ENCODE data around the gene NHLRC1. TPM values are rescaled to one million over a fixed set of nuclear protein-coding genes. Genes with fewer than 3 reads are reported as not detected.

NHLRC1 gene
- 1.9 and 2.2 TPM in 2 replicates for total RNA-seq

DNA sequence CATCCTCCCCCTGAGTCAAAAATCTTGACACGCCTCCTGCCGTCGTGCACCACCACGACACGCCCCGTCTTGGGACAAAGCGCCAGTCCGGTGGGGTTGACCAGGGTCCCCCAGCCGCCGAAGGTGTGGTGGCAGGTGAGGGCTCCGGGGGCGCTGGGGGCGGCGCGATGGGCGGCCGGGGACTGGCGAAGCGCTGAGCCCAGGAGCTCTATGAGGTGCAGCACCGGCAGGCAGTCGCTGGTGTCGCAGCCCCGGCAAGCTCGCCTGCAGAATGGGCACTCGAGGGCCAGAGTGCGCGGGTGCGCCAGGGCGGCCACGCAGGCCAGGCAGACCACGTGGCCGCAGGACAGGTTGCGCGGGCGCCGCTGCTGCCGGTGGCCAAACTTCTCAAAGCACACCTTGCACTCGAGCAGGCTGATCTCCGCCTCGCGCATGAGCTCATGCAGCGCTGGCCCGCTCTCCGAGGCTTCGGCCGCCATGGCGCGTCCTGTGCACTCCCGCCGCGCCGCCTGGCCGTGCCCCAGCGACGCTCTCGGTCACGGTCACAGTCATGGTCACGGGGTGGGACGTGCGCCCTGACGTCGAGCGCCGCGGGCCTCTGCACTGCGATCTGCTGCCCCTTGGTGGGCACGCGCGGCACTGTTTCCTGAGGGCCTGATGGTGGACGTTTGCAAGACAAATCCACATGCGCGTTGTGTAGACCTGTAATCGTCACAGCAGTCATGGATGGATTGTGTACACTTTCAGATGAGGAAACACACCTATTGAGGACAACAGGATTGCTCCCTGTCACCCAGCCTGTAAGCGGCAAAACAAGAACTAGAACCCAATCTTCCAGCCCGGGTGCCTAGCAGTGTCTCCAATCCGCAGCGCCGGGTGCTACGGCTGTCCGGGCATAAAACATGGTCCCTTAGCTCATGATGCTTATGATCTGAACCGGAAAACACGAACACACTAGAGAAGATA lies at the start of gene NHLRC1:
Gene NHLRC1 (minus strand): TSS at position 550 of the 966 bp plus-strand sequence. CDS start 71 bp downstream, at position 479.

DNA sequence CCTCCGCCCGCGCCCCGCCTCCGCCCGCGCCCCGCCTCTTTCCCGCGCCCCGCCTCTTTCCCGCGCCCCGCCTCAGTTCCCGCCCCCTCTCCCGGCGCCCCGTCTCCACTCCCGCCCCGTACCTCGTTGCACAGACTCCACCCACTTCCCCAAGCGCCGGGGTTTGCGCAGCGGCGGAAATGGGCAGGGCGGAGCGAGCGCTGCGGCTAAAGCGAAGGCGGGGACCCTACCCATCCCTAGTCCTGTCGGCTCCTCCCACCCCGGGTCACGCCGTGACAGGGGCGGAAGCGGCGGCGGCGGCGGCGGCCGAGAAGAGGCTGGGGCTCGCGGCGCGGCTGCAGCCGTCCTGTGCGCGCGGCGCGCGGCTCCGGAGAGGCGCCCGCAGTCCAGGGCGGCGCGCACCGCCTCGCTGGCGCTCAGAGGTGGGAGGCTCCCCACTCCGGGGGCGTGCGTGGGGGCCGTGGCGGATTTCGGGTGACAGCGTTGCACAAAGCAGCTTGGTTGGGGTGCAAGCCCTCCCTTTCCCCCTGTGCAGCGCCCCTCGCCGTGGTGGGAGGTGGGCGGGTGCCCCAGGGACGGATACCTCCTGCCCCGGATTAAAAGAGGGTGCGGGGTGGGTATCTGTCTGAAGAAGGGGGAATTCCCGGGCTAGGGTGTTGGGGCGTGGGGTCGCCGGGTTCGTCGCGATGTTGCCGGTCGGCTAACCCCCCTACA lies 32.8 kb upstream of the NHLRC1 start, which contains the start of gene KDM1B:
Gene KDM1B (plus strand): TSS at position 273 of the 714 bp plus-strand sequence. CDS start 4,474 bp downstream, outside the sequence.

DNA sequence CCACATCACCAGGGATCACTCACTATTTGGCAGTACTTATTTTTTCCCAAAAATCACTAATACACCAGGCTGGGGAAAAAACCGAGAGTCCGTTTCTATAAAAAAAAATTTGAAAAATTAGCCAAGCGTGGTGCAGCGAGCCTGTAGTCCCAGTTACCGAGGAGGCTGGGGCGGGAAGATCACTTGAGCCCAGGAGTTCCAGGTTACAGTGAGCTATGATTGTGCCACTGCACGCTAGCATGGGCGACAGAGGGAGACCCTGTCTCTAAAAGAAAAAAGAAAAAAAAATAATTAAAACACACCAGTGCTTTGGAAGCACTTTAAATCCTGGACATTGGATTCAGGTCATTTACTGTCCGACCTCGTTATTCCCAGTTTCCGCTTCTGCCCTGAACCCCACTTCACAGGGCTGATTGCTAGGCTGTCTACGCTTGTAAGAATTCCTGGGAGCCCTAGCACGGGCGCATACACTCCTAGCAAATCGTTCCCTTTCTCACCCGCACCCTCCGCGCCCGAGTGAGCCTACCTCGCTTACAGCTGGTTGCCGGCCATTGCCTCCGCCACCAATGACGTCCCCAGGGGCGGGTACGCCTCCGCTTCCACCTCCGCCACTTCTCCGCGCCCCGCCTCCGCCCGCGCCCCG lies 32.2 kb upstream of the NHLRC1 start, which contains the start of gene TPMT:
Gene TPMT (minus strand): TSS at position 571 of the 643 bp plus-strand sequence. CDS start 5,950 bp downstream, outside the sequence.

Other genes starting within 250 kb of the NHLRC1 start
- gene KIF13A, start 135.0 kb downstream of the NHLRC1 start, total RNA-seq, result 13.5 and 19.1 TPM in 2 replicates
- 4.7 and 7.6 TPM in 2 replicates for gene TPMT, start 32.4 kb upstream of the NHLRC1 start, total RNA-seq
- 4.3 and 7.0 TPM in 2 replicates for gene KDM1B, start 32.7 kb upstream of the NHLRC1 start, total RNA-seq
- gene DEK, start 141.9 kb upstream of the NHLRC1 start, total RNA-seq, result 37.7 and 41.5 TPM in 2 replicates

Data from cardiac atrium fibroblast (primary cell).